HUES6 (cell line): Measurements from ENCODE around the gene HEBP1.
A peak's percentile ranks its signal among the peaks of the same experiment; 100 is the strongest.

ENCODE experiments used
- H3K27ac ChIP-seq: 2 replicates; pipeline ENCODE4 v1.7.0; 2013; ENCODE audit warnings: low read depth, mild to moderate bottlenecking, low read length, inconsistent platforms
- H3K27me3 ChIP-seq: 2 replicates; pipeline ENCODE4 v1.6.1; 2013; ENCODE audit warnings: low read length; ENCODE audit not compliant: control insufficient read depth, insufficient read depth
- H3K36me3 ChIP-seq: 2 replicates; pipeline ENCODE4 v1.6.1; 2013; ENCODE audit warnings: low read length; ENCODE audit not compliant: control insufficient read depth, insufficient read depth
- H3K4me1 ChIP-seq: 2 replicates; pipeline ENCODE4 v1.6.1; 2013; ENCODE audit warnings: low read length; ENCODE audit not compliant: control insufficient read depth, insufficient read depth
- H3K4me3 ChIP-seq: 2 replicates; pipeline ENCODE4 v1.5.1; 2013; ENCODE audit warnings: low read depth, low read length
- H3K9ac ChIP-seq: one replicate; pipeline ENCODE4 v1.6.1; 2013; ENCODE audit warnings: mild to moderate bottlenecking, low read length
- H3K9me3 ChIP-seq: 2 replicates; pipeline ENCODE4 v1.6.1; 2013; ENCODE audit warnings: low read depth, low read length; ENCODE audit not compliant: control insufficient read depth, insufficient read depth

The HEBP1 gene

DNA sequence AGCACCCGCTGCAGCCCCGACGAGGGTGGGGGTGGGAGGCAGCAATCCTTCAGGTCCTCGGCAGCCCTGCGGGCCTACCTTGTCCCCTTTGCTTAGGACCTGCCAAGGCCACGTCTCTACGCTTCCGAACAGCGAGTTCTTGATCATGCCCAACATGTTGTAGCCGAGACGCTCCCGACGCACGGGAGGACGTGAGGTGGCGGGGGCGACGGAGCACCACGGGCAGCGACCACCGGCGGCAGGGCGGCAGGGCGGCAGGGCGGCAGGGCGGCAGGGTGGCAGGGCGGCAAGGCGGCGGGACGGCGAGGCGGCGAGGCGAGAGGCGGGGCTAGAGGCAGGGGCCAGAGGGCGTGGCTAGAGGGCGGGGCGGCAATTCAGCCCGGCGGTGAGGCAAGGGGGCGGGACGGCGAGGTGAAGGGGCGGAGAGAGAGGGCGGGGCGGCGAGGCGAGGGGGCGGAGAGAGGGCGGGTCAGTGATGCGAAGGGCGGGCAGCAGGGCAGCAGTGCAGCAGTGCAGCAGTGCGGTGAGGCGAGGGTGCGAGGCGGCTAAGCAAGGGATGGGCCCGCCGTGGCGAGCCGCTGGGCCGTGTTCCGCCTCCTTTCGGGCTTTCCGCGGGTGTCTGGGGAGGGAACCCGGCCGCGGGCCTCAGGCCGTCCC lies at the start of gene HEBP1:
HEBP1 (minus strand) TSS at position 307 of the 657 bp plus-strand sequence; CDS start at position 156, 151 bp downstream.
- H3K4me1 ChIP-seq: peaks cover 9% of the 10 kb centered on the region
- peak within 1 kb of the TSS; percentile 60 for H3K9ac ChIP-seq
- peak within 1 kb of the TSS; percentile 78 for H3K4me3 ChIP-seq
- H3K27me3 ChIP-seq: peaks cover 38% of the 10 kb centered on the region
- H3K27ac ChIP-seq: no peak within 1 kb of the TSS
- no peaks in the 10 kb centered on the region for H3K36me3 ChIP-seq
- H3K9me3 ChIP-seq: no peaks in the 10 kb centered on the region

DNA sequence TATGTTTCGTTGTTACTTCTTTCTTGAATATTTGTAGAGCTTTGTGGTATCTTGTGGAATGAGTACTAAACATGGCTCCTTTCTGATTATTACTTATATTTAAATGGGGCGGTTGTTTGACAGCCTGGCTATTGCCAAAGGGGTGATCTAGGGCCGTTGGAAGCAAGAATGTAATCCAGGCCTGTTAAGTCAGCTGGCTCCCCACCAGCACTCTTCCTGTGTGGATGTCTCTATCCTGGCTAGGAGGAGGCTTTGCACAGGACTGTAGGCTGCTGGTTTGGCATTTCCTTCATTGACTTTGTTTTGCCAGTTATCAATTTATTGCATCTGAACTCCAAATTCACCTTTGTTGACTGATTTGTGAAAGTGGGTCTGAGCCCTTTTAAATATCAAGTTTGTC lies 49.8 kb upstream of the HEBP1 start:
- Histone ChIP-seq H3K27me3 (no peaks in the 10 kb centered on the region; the same call in 1 of the 2 replicates), H3K4me1 (peaks cover 7% of the 10 kb centered on the region; the same call in 1 of the 2 replicates), H3K27ac (no peak overlapping the region), H3K36me3 (no peaks in the 10 kb centered on the region), H3K4me3 (no peak overlapping the region), H3K9me3 (peaks cover 24% of the 10 kb centered on the region), H3K9ac (no peak overlapping the region)

DNA sequence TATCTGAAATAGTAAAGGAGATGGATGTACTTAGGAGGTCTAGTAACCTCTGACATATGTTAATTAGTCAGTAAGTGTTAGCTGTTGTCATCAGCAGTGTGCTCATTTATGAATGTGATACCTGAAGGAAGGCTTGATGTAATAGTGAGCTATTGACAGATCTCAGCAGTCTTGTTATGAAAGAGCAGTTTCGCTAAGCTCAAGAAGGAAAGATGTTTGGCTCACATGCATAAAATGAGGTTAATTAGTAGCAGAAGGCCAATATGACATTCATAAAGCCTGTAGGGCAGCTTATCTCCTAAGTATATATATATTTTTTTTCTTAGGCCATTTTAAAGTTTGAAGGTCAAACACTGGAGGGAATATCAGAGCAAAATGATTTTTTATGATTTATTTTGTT lies 46.9 kb upstream of the HEBP1 start:
- no peak overlapping the region for H3K4me3 ChIP-seq
- peaks cover 6% of the 10 kb centered on the region; the same call in 1 of the 2 replicates for H3K9me3 ChIP-seq
- no peaks in the 10 kb centered on the region for H3K36me3 ChIP-seq
- H3K27ac ChIP-seq: no peak overlapping the region
- H3K9ac ChIP-seq: no peak overlapping the region
- peaks cover 6% of the 10 kb centered on the region for H3K27me3 ChIP-seq
- H3K4me1 ChIP-seq: peaks cover 12% of the 10 kb centered on the region; the same call in 1 of the 2 replicates

GRCh38 chr12:13045816-13046215 lies 45.8 kb upstream of the HEBP1 start:
- Histone ChIP-seq H3K9me3 (no peaks in the 10 kb centered on the region; the same call in 1 of the 2 replicates), H3K27ac (no peak overlapping the region), H3K4me3 (no peak overlapping the region), H3K9ac (no peak overlapping the region), H3K4me1 (peaks cover 12% of the 10 kb centered on the region; the same call in 1 of the 2 replicates), H3K27me3 (peaks cover 6% of the 10 kb centered on the region), H3K36me3 (no peaks in the 10 kb centered on the region)

GRCh38 chr12:13044906-13045299 lies 44.8 kb upstream of the HEBP1 start:
- no peaks in the 10 kb centered on the region; the same call in 1 of the 2 replicates for H3K9me3 ChIP-seq
- no peaks in the 10 kb centered on the region for H3K36me3 ChIP-seq
- H3K9ac ChIP-seq: peak overlapping the region; percentile 61
- peak overlapping the region; percentile 90 for H3K4me3 ChIP-seq
- no peak overlapping the region for H3K27ac ChIP-seq
- H3K27me3 ChIP-seq: peaks cover 6% of the 10 kb centered on the region
- peaks cover 12% of the 10 kb centered on the region; the same call in 1 of the 2 replicates for H3K4me1 ChIP-seq

DNA sequence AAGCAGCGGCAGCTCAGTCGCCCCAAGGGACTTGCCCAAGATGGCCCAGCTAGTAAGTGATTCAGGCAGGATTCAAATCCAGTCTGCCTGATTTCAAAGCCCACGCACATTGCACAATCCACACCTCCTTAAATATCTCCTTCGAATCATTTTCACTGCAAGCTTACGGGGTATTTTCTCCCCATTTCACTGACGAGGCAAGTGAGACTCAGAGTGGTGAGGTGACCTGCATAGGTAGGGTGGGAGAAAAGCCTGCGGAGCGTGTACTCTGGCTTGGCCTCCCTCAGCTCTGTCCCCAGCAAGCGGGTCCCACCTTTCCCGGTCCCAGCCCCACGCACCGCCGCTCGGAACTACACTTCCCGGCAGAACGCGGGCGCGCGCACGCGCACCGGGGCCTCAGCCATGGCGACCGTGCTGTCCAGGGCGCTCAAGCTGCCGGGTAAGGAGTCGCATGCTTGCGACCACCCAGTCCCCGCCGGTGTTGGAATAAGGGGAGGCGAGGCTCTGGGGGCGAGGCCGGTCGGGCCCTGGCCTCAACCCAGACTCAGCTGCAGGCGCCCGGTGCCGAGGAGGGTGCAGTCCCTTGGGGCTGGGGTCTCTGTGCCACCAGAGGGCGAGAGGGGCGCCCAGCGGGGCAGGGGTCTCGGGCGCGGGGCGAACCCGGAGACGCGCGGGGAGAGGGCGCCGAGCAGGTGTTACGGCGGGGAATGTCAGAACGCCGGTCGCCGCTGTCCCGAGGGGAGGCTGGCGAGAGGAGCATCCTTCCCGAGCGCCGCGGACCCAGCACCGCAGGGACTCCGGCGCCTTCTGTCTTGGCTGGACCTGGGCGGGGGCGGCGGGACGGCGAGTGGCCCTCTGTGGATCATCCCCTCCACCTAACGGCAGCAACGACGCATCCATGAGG lies 44.2 kb upstream of the HEBP1 start, which contains the start of gene FAM234B:
FAM234B (plus strand) TSS at position 380 of the 904 bp plus-strand sequence; CDS start at position 403, 23 bp downstream.
- peaks cover 6% of the 10 kb centered on the region for H3K27me3 ChIP-seq
- peak within 1 kb of the TSS; percentile 61 for H3K9ac ChIP-seq
- no peaks in the 10 kb centered on the region; the same call in 1 of the 2 replicates for H3K9me3 ChIP-seq
- H3K4me1 ChIP-seq: peaks cover 12% of the 10 kb centered on the region; the same call in 1 of the 2 replicates
- H3K27ac ChIP-seq: no peak within 1 kb of the TSS
- peak within 1 kb of the TSS; percentile 90 for H3K4me3 ChIP-seq
- H3K36me3 ChIP-seq: no peaks in the 10 kb centered on the region

DNA sequence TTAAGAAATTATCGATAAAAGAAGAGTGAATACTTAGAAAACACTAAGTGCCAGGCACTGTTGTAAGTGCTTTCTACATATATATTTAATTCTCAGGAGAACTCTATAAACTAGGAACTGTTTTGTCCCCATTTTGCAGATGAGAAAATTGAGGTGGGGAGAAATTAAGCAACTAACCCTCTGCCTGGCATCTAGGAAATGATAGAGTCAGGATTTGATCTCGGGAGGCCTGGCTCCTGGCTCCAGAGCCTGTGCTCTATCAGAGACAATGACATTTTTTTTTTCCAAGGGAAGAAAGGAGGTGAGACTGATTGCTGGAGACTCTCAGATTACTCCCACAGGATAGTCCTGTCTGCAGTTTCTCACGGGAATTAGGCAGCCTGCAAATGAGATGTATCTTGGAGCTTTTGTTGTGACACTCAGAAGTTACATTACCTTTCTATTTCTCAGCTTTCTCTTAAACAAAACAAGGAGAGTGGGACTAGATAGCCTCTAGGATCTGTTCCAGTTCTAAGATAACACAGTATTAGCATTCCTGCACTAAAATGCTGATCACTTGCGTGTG lies 42.7 kb upstream of the HEBP1 start:
- H3K9me3 ChIP-seq: no peaks in the 10 kb centered on the region
- H3K27me3 ChIP-seq: peaks cover 6% of the 10 kb centered on the region
- no peaks in the 10 kb centered on the region for H3K36me3 ChIP-seq
- H3K4me3 ChIP-seq: no peak overlapping the region
- H3K27ac ChIP-seq: no peak overlapping the region
- H3K9ac ChIP-seq: no peak overlapping the region
- peaks cover 12% of the 10 kb centered on the region; the same call in 1 of the 2 replicates for H3K4me1 ChIP-seq

- peaks cover 6% of the 10 kb centered on the region for H3K27me3 ChIP-seq
- no peak overlapping the region for H3K9ac ChIP-seq
- no peaks in the 10 kb centered on the region for H3K9me3 ChIP-seq
- H3K27ac ChIP-seq: no peak overlapping the region
- H3K4me3 ChIP-seq: no peak overlapping the region
- H3K4me1 ChIP-seq: peaks cover 12% of the 10 kb centered on the region; the same call in 1 of the 2 replicates
- no peaks in the 10 kb centered on the region for H3K36me3 ChIP-seq
Measured at GRCh38 chr12:13041224-13041623, 41.2 kb upstream of the HEBP1 start.

DNA sequence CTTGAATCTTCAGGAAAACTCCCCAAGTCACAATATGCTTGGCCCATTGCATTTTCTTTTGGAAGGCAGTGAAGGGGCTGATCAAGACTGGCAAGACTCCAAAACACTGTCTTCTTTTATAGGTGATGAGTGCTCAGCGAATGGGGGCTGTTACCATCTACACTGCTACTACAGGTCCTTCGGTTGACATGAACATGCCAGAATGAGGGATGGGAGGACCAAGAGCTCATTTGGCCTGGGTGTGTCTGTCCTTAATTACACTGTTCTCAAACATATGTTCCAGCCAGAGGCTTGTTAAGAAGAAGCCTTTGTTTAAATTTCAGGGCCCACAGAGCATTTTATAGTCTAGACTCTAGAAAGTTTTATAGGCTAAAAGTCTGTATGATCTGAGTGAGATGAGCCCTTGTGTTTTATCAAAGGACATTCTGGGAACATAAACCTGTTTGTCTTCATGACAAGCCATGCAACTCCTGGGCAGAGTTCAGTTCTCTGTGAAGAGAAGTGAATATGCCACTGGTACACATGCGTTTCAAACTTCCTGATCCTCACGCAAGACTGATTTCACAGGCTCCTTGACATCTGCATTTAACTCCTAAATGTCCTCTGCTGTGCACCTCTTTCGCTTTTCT lies 39.4 kb upstream of the HEBP1 start:
- Histone ChIP-seq H3K4me3 (no peak overlapping the region), H3K27ac (no peak overlapping the region), H3K9me3 (no peaks in the 10 kb centered on the region), H3K27me3 (peaks cover 6% of the 10 kb centered on the region), H3K9ac (no peak overlapping the region), H3K36me3 (no peaks in the 10 kb centered on the region), H3K4me1 (0 out of 2 replicates have a peak, but pooled peaks cover 5% of the 10 kb centered on the region)

GRCh38 chr12:13038491-13039161 lies 38.6 kb upstream of the HEBP1 start:
- H3K4me3 ChIP-seq: no peak overlapping the region
- H3K9ac ChIP-seq: no peak overlapping the region
- peaks cover 3% of the 10 kb centered on the region for H3K27me3 ChIP-seq
- H3K4me1 ChIP-seq: 0 out of 2 replicates have a peak, but pooled peaks cover under 1% of the 10 kb centered on the region
- no peaks in the 10 kb centered on the region for H3K36me3 ChIP-seq
- no peak overlapping the region for H3K27ac ChIP-seq
- H3K9me3 ChIP-seq: no peaks in the 10 kb centered on the region
